GM21737 (cell line): ENCODE results near the gene HEMK1.

ENCODE experiments used
- ATAC-seq: cut with Tn5 transposase; IDR thresholded peaks from one replicate; pipeline ENCODE4 v1.9.1; 2021; ENCODE audit warnings: mild to moderate bottlenecking, moderate library complexity; ENCODE audit not compliant: unreplicated experiment

The HEMK1 gene

GRCh38 chr3:50600141-50600753 lies 30.9 kb downstream of the HEMK1 start:
- ATAC-seq, result no peak

GRCh38 chr3:50600841-50601591 lies 31.7 kb downstream of the HEMK1 start:
- peak; percentile 69 for ATAC-seq

DNA sequence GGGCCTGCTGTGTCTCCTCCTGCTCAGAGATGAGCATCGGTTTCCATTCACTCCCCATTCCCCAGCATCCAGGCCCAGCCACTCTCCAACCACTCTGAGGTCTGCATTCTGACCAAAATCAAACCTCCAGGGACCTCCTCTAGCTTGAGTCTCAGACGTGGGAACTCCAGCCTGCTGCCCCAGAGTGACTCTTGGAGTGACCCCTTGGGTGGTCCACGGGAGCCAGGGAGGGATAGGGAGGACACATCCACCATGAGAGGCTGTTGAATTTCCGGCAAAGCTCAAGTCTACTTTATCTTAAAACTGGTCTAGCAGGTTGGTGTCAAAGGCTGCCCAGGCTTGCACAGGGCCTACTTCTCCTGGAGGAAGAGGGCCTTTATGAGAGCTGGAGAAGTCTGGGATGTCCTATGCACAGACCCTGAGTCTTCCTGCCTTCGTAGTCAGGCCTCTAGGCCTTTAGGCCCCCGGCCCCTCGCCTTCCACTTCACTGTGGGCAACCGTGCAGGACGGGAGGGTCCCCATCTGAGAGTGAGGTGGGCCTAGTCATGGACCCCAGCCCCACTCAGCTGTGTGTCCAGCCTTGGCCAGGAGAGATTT lies 33.4 kb downstream of the HEMK1 start:
- ATAC-seq, result no peak

DNA sequence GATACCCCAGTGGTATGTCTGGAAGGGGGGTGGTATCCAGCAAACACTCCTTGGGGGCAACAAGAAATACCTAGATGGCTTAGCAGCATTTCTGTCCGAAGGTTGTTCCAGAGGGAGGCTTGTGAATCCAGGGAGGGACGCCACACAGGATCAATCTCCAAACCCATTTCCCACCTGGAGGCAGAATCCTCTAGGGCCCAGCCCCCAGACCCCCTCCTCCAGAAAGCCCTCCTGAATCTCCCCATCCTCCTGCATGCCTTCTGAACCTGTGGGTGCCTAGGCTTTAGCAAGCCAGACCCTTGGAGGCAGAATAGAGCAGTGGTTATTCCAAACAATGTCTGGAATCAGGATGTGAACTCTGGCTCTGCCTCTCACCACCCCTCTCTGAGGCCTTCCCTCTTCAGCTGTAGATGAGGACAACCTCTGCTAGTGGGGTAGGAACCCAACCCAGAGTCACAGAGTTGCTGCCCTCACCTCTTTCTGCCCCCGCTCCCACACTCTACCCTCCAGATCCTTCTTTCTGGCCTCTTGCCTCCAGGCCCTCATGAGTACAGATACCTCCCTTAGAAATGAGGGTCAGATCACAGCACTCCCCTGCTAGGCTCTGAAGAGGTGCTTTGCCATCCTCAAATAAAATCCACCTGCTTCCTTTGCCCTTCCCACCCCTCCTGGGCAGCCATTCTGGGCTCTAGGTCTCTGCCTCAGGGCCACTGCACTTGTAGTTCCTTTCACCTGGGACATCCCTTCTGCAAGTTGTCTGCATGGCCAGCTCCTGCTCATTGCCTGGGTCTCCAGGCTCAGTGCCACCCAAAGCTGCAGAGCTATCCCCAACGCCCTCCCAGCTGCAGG lies 34.2 kb downstream of the HEMK1 start:
- ATAC-seq, result no peak

DNA sequence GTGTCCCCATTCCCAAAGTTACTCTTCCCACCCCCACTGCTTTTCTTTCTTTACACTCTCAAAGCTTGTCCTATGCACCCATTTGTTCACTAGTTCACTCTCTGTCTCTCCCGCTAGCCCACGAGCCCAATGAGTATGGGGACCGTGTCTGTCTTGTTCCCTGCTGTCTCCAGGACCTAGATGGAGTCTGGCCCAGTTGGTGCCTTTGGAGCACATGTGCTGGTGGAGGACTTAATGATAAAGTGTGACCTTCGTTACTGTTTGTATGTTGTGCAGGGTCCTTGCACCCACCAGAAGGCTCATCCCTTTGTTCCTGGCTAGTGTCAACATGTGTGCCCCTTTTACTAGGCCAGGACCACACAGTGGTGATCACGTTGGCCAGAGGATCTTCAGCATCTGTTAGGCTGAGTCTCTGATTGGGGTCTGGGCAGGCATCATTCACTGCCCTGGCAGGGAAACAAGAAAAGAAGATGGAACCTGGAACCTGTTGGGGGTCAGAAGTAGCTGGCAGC lies 34.8 kb downstream of the HEMK1 start:
- ATAC-seq, result no peak

DNA sequence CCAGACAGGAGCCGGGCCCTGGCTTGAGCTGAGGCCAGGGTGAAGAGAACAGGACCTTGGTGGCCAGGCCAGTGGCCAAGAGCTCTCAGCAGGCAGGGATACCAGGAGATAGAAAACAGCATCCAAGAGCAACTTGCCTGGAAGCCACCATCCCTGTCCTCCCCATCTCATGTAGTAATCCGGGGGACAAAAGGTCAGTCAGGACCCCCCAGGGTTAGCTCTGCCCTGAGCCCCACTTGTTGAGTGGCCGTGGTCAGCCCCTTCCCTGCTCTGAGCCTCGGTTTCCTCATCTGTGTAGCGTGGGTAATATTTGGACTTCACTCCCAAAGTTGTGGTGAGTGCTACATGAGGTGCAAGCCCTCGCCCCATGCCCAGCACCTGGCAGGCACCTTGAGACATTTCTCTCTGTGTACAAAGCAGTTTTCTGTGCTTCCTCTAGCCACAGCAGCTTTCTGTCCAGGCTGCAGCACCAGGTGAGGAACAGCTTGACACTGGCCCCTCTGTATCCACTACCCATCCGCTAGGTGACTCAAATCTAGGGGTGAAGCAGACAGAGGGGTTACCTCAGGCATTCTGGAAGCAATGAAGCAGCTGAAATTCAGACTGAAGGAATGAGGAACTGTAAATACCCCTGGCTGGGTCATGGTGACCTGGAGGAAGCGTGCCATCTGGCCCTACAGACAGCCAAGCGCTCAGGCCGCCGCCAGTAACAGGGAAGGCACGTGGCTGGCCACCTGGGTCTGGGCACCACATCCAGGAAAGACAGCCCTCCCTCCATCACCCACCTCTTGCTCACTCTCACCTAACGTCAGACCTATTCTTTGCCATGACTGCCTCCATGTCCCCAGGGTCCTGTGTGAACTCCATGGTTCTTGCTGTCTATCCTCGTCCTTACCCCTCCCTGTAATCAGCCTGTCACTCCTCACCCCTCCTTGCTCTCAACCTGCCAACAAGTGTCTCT lies 35.6 kb downstream of the HEMK1 start:
- ATAC-seq, result no peak

- no peak for ATAC-seq
These were observed 36.6 kb downstream of the HEMK1 start for GRCh38 chr3:50605901-50606326.

- ATAC-seq, result no peak
These were observed 37.3 kb downstream of the HEMK1 start for GRCh38 chr3:50606596-50606995.

DNA sequence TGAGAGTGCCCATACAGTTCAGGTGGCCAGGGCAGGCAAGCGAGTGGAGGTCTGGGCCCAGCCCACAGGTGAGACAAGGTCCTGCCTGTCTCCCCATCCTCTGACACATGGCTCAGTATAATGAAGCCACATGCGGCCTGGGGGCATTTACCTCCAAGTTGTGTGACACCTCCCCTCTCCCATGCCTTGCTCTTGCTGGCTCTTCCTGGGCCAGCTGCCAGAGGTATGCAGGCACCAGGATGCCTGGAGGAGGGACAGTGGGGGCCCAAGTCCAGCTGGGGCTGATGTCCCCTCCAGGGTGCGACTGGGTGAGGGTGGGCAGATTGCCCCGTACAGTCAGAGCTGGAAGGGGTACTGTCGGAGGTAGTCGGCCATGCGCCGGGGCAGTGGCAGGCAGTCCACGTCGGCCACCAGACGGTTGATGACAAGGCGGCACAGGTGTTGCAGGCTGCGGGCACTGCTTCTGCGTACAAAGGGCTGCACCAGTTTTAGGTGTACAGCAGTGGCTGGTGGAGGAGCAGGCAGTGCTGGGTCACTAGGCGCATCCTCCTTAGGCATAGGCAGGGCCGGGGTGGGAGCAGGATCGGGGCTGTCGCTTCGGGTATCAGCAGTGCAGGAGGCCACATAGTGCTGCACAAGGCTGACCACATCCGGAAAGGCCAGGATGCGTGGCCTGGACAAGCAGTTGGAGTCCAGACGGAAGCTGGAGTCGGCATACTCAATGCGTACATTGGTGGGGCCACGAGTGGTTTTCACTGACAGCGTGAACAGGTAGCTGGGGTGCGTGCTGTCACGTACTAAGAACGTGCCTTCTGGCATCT lies 38.2 kb downstream of the HEMK1 start:
- ATAC-seq, result no peak

DNA sequence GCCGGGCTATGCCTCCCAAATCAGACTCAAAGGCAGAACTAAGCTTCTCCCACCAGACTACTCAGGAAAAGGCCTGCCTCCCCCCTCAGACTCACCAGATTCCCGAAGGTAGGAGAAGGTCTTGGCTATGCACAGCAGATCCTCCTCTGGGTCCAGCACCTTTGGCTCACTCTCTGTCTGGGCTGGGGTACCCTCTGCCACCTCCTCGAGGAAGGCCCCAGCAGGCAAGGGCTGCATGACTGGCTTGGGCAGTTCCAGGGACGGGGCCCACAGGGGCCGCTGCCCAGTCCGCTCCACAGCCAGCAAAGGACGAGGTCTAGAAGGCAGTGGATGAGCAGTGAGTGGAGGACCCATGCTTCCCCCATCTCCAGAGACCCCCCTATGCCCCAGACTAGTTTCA lies 39.0 kb downstream of the HEMK1 start:
- no peak for ATAC-seq

DNA sequence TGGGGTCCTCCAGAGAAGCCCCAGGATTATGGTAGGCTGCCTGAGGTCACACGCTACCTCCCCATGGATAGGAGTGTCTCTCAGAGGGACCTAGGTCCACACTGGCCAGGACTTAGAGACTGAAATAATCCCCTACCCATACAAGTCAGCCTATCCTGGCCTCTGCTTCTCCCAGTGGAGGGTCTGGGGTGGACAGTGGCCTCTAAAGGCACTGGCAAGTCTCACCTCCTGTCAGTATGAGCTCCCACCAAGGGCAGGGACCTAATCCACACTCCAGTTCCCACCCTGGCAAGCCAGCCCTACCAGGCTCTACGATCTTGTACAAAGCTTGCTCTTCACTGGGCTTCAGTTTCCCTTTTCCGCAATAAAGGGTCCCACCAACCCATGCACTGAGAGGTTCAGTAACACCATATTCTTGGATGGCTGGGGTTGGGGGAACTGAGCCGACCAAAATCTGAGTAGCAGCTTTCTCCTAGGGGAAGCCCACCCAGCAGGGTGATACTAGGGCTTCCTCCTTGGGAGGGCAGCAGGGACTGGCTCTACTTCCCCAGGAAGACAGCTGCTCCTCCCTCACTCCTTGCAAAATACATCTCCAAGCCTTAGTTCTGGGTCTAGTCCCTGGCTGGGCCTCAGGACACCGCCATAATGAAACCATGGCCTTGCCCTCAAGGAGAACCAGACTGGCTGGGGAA lies 39.9 kb downstream of the HEMK1 start:
- ATAC-seq, result no peak

DNA sequence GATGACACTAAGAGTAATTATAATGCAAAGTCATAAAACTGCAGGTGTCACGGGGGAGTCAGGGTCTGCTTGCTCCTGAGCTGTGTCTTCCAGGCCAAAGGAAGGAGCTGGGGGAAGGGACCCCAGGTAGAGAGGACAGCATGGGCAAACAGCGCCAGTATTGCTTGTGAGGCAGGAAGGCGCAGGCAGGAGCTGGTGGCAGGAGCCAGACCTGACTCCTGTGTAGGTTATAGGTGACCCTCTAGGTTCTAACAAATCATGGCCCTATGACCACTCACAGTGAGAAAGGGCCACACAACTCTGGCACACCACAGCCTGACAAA lies 40.4 kb downstream of the HEMK1 start:
- ATAC-seq, result no peak

DNA sequence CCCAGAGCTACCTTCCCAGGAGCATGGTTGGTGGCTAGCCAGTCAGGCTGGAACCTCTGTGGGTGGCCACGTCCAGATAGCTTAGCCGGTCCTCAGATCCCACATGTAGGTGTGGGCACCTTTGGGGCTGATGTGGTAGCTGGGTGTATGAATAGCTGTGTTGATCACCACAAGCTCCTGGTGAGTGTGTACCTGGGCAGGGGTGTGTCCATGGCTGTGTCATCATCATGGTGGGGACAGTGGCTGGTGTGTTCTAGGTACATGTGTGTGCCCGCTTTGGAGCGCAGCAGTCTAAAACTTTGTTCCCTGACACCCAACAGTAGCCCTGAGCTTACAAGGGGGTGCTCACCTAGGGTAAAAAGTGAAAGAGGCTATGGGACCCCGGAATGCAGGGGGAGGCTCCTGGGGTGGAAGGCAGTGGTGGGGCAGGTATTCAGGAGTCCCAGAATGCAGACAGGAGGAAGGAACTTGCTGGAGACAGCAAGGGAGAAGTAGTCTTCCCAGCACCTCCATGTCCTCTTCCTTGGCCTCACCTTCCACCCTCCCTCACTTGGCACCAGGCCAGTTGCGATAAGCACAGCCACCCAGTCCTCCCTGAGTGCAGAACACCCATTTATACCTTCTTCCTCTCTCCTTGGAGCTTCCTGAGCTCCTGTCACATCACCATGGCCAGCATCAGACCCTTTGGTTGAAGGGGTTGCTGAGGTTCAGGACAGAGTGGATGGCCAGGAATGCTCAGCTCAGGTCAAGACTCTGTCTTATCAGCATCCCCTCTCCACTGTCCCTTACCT lies 41.1 kb downstream of the HEMK1 start:
- ATAC-seq, result no peak

DNA sequence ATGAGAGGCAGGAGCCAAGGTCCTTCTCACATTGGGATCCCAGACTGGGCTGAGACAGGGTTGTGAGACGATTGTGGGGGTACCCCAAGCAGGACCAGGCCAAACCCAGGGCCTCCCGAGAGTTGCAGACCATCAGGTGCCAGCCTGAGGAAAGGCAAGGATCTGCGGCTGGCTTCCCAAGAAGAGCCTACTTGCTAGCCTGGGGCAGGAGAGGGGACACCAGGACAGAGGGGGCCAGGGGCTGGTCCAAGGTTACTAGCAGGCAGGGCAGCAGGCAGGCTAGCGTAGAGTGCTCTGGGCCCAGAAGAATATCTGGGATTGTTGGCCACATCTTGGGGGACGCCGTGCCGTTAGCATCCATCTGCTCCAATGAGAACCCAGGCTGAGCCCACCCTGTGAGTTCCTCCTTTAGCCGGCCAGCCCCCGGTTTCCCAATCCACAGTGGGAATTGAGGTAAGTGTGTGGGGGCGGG lies 41.7 kb downstream of the HEMK1 start:
- no peak for ATAC-seq

DNA sequence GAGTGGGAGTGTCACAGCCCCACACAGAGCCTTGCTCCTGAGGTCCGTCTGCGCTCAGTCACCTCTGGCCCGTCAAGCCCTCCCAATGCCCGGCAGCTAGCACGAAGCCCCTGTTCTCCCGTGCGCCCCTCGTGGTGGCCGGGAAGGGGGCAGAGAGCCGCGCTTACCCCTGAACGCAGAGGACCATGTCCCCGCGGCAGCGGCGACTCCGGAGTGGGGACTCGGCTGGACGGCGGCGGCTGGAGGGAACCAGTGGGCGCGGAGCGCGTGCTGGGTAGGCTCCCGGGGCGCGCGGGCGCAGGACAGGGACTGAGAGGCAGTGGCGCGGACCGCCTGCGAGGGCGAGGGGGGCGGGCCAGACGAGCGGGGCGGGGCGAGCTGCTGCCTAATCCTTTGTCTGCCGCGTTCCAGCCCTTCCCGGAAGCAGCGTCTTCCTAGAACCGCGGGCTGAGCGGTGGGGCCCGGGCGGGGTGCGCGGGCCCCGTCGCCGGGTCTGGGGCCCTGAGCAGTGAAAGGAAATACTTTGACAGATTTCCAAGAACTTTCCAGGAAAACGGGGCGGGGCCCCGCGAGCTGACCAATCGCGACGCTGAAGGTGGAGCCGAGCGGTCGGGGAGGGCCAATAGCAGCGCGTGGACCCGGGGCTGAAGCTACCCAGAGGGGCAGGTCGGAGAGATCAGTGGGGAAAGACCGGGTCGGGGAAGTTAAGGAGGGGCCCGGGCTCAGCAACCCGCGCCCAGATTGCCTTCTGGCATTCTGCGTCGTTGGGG lies 42.3 kb downstream of the HEMK1 start, which contains the start of gene CISH:
Gene CISH, minus strand, starts transcription at position 311 of the 770 bp plus-strand sequence. Its CDS starts 124 bp downstream, at position 187.
- ATAC-seq, result peak; percentile 57

- no peak for ATAC-seq
These were observed 43.0 kb downstream of the HEMK1 start for GRCh38 chr3:50612234-50612882.
